SK-N-SH (cell line): ENCODE measurements around the gene SIRPB2.

Experiments
- FOSL2 ChIP-seq: IDR thresholded peaks from 2 replicates; pipeline ENCODE4 v1.4.0; 2012; ENCODE audit warnings: low read depth, mild to moderate bottlenecking, moderate library complexity, borderline replicate concordance
- FOXJ3 ChIP-seq: sonication (generic); formaldehyde crosslinking; IDR thresholded peaks from 2 replicates; pipeline ENCODE4 v1.5.1; 2020; ENCODE audit warnings: mild to moderate bottlenecking, missing genetic modification reagents
- RFX5 ChIP-seq: IDR thresholded peaks from 2 replicates; pipeline ENCODE4 v1.6.1; 2012; ENCODE audit warnings: mild to moderate bottlenecking, improper control_type of control experiment, low read length
- TF ChIP-seq, protein P1 (sequence below): fragments of 200-600 bp; sonication (generic); IDR thresholded peaks from 2 replicates; pipeline ENCODE4 v1.6.1; 2017; ENCODE audit warnings: antibody characterized with exemption, mild to moderate bottlenecking, moderate library complexity

DNA sequence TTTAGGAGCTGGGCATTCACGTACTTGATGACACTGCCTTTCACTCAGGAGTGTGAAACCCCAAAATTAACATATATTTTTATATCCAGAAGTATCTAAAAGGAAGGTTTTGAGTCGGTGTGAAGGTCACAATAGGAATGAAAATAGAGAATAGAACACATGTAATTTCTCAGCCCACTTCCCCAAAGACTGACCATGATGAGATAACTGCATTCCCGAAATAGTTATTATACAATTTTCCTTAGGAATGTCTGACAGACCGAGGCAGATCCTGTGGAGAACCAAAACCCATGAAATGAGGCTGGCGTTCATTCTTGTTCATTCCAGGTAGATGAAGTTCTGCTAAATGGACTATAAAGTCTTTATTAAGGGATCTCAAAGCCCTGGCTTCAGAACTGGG lies 34.9 kb downstream of the SIRPB2 start:
- TF ChIP-seq, protein P1, sequence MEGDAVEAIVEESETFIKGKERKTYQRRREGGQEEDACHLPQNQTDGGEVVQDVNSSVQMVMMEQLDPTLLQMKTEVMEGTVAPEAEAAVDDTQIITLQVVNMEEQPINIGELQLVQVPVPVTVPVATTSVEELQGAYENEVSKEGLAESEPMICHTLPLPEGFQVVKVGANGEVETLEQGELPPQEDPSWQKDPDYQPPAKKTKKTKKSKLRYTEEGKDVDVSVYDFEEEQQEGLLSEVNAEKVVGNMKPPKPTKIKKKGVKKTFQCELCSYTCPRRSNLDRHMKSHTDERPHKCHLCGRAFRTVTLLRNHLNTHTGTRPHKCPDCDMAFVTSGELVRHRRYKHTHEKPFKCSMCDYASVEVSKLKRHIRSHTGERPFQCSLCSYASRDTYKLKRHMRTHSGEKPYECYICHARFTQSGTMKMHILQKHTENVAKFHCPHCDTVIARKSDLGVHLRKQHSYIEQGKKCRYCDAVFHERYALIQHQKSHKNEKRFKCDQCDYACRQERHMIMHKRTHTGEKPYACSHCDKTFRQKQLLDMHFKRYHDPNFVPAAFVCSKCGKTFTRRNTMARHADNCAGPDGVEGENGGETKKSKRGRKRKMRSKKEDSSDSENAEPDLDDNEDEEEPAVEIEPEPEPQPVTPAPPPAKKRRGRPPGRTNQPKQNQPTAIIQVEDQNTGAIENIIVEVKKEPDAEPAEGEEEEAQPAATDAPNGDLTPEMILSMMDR, result no peak
- TF ChIP-seq RFX5, result no peak
- no peak for TF ChIP-seq FOXJ3 (CRISPR knock-in tag)
- TF ChIP-seq FOSL2, result no peak
